HEK293 (cell line): ENCODE measurements around the gene TGM6.

Experiments
- SCRT1 ChIP-seq: fragments of 450-650 bp; formaldehyde crosslinking; IDR thresholded peaks from 2 replicates; pipeline ENCODE4 v1.5.1; 2016; ENCODE audit warnings: missing biosample characterization, missing genetic modification characterization, borderline replicate concordance
- ZNF146 ChIP-seq: fragments of 450-650 bp; formaldehyde crosslinking; IDR thresholded peaks from 2 replicates; pipeline ENCODE4 v1.5.1; 2016; ENCODE audit warnings: missing biosample characterization, missing genetic modification characterization
- ZNF184 ChIP-seq: fragments of 450-650 bp; IDR thresholded peaks from 2 replicates; pipeline ENCODE4 v1.5.1; 2018; ENCODE audit warnings: missing biosample characterization, mild to moderate bottlenecking, missing genetic modification characterization
- ZNF311 ChIP-seq: fragments of 450-650 bp; formaldehyde crosslinking; IDR thresholded peaks from 2 replicates; pipeline ENCODE4 v1.5.1; 2017; ENCODE audit warnings: missing biosample characterization, missing genetic modification characterization, borderline replicate concordance
- ZNF501 ChIP-seq: fragments of 450-650 bp; formaldehyde crosslinking; IDR thresholded peaks from 2 replicates; pipeline ENCODE4 v1.5.1; 2016; ENCODE audit warnings: missing biosample characterization, missing genetic modification characterization
- ZNF585B ChIP-seq: fragments of 450-650 bp; formaldehyde crosslinking; IDR thresholded peaks from 2 replicates; pipeline ENCODE4 v1.5.1; 2016; ENCODE audit warnings: missing biosample characterization, missing genetic modification characterization
- TF ChIP-seq, protein P1 (sequence below): fragments of 450-650 bp; formaldehyde crosslinking; IDR thresholded peaks from 2 replicates; pipeline ENCODE4 v1.5.1; 2016; ENCODE audit warnings: missing biosample characterization, missing genetic modification characterization
- TF ChIP-seq, protein P2 (sequence below): fragments of 450-650 bp; formaldehyde crosslinking; IDR thresholded peaks from 2 replicates; pipeline ENCODE4 v1.5.1; 2016; ENCODE audit warnings: missing biosample characterization, missing genetic modification characterization

DNA sequence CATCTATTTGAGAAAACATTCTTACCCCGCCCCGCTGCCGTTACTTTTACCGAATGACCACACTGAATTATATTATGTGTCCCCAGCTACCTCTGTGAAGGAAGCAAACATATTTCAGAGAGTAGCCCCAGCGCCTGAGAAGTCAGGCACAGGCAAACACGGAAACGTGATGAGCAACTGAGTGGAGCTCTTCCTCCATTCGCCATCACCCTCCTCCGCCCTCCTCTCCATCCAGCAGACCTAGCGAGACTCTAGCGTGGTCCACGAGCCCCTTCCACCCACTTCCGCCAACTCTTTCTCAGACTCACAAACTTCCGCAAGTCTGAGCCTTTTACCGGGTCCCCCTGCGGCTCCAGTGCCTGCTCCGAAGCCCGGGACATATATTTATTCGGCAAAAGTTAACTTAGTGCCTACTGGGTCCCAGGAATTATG lies 89.3 kb downstream of the TGM6 start:
- TF ChIP-seq ZNF146 (no peak), SCRT1 (tag by site-specific recombination) (no peak), ZNF184 (tag by site-specific recombination) (no peak), ZNF585B (tag by site-specific recombination) (no peak), ZNF501 (tag by site-specific recombination) (no peak), ZNF311 (no peak)
- TF ChIP-seq, protein P1, sequence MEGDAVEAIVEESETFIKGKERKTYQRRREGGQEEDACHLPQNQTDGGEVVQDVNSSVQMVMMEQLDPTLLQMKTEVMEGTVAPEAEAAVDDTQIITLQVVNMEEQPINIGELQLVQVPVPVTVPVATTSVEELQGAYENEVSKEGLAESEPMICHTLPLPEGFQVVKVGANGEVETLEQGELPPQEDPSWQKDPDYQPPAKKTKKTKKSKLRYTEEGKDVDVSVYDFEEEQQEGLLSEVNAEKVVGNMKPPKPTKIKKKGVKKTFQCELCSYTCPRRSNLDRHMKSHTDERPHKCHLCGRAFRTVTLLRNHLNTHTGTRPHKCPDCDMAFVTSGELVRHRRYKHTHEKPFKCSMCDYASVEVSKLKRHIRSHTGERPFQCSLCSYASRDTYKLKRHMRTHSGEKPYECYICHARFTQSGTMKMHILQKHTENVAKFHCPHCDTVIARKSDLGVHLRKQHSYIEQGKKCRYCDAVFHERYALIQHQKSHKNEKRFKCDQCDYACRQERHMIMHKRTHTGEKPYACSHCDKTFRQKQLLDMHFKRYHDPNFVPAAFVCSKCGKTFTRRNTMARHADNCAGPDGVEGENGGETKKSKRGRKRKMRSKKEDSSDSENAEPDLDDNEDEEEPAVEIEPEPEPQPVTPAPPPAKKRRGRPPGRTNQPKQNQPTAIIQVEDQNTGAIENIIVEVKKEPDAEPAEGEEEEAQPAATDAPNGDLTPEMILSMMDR (tag by site-specific recombination) = no peak
- TF ChIP-seq, protein P2, sequence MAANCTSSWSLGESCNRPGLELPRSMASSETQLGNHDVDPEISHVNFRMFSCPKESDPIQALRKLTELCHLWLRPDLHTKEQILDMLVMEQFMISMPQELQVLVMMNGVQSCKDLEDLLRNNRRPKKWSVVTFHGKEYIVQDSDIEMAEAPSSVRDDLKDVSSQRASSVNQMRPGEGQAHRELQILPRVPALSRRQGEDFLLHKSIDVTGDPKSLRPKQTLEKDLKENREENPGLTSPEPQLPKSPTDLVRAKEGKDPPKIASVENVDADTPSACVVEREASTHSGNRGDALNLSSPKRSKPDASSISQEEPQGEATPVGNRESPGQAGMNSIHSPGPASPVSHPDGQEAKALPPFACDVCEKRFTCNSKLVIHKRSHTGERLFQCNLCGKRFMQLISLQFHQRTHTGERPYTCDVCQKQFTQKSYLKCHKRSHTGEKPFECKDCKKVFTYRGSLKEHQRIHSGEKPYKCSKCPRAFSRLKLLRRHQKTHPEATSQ (tag by site-specific recombination) = no peak
